K562 (cell line): ENCODE data around the gene TCF12. TPM values are rescaled to one million over a fixed set of nuclear protein-coding genes. Genes with fewer than 3 reads are reported as not detected.
A peak's percentile ranks its signal among the peaks of the same experiment; 100 is the strongest.

Experiments used
- ATAC-seq: fragments of 200-7000 bp; cut with Tn5 transposase; 3 replicates; pipeline ENCODE4 v1.9.1; 2020; ENCODE audit warnings: moderate library complexity
- BruUV-seq: library from RNA; stranded (reverse); fragments of 400-500 nt; replicated peaks from 2 replicates; lab custom pipeline; 2021; lab: Mats Ljungman, UMichigan
- CTCF ChIA-PET: fragments of 300-600 bp; formaldehyde crosslinking; extraction: SDS; loops from one replicate; lab custom pipeline; 2021; ENCODE audit warnings: low intra/inter-chr PET ratio; lab: Yijun Ruan, JAX
- POLR2A ChIA-PET: fragments of 300-600, 350-650 bp; sonication (Branson Sonifier 250); formaldehyde crosslinking; extraction: SDS; loops from one replicate; lab custom pipeline; 2021; ENCODE audit warnings: antibody characterized with exemption, inconsistent platforms; lab: Yijun Ruan, JAX
- DNase-seq, 4 experiments: peaks; one replicate each; pipeline versions ENCODE4 v3.0.0 to v3.0.0-alpha.2; 2011 to 2018; ENCODE audit warnings: low spot score in 3 of 4, mixed read lengths in 3 of 4; ENCODE audit errors: extremely low read depth in 1 of 4
- FAIRE-seq: peaks from 2 replicates; lab custom pipeline; 2011; peaks lifted over from hg19 to GRCh38; lab: Jason Lieb, UNC
- H2AFZ ChIP-seq: 2 replicates; pipeline ENCODE4 v1.6.0; 2011; ENCODE audit warnings: low read depth, low read length, control low read depth, inconsistent platforms
- H3K27ac ChIP-seq: fragments of 200-600 bp; 3 replicates; pipeline ENCODE4 v1.8.0; 2011; ENCODE audit warnings: low read depth, mild to moderate bottlenecking, control low read depth, inconsistent platforms, low read length, moderate library complexity, mixed read lengths; ENCODE audit errors: extremely low read depth
- H3K27me3 ChIP-seq, 2 experiments: fragments of 300-600 bp in 1 of 2; 2 replicates in 1 of 2; 3 replicates in 1 of 2; pipeline versions ENCODE4 v1.6.0 to v1.8.0; 2011; ENCODE audit warnings: inconsistent platforms in 2 of 2, low read length in 2 of 2, mild to moderate bottlenecking in 1 of 2, mixed read lengths in 1 of 2, moderate library complexity in 1 of 2; ENCODE audit not compliant: control insufficient read depth in 2 of 2, insufficient read depth in 2 of 2
- H3K36me3 ChIP-seq: fragments of 300-600 bp; 3 replicates; pipeline ENCODE4 v1.8.0; 2011; ENCODE audit warnings: mild to moderate bottlenecking, low read length, inconsistent platforms; ENCODE audit not compliant: control insufficient read depth, insufficient read depth
- H3K4me1 ChIP-seq, 2 experiments: fragments of 200-600 bp in 1 of 2; replicated peaks in 1 of 2; 2 replicates in 1 of 2; 3 replicates in 1 of 2; pipeline versions ENCODE4 v1.5.1 to v1.8.0; 2011; ENCODE audit warnings: inconsistent platforms in 2 of 2, low read length in 2 of 2, mild to moderate bottlenecking in 1 of 2, mixed read lengths in 1 of 2, moderate library complexity in 1 of 2; ENCODE audit not compliant: control insufficient read depth in 2 of 2, insufficient read depth in 2 of 2
- H3K4me2 ChIP-seq: 2 replicates; pipeline ENCODE4 v1.6.1; 2011; ENCODE audit warnings: low read length, control low read depth, inconsistent platforms, mixed read lengths; ENCODE audit not compliant: insufficient read depth
- H3K4me3 ChIP-seq: fragments of 200-600 bp; sonication (generic), shearing (Covaris generic); 2 replicates; pipeline ENCODE4 v1.5.1; 2016; ENCODE audit warnings: control low read depth, inconsistent platforms
- H3K79me2 ChIP-seq: fragments of 200-600 bp; 3 replicates; pipeline ENCODE4 v1.8.0; 2011; ENCODE audit warnings: low read length, inconsistent platforms; ENCODE audit not compliant: control insufficient read depth, insufficient read depth
- H3K9ac ChIP-seq, 2 experiments: 2 replicates each; pipeline versions ENCODE4 v1.6.0 to v1.6.1; 2011; ENCODE audit warnings: low read depth in 2 of 2, low read length in 2 of 2, control low read depth in 1 of 2, inconsistent platforms in 1 of 2, mild to moderate bottlenecking in 1 of 2, mixed read lengths in 1 of 2; ENCODE audit not compliant: insufficient read depth in 1 of 2
- H3K9me1 ChIP-seq: one replicate; pipeline ENCODE4 v1.6.0; 2011; ENCODE audit warnings: inconsistent platforms, mild to moderate bottlenecking, low read length, moderate library complexity; ENCODE audit not compliant: control insufficient read depth, insufficient read depth
- H3K9me3 ChIP-seq: replicated peaks from 2 replicates; pipeline ENCODE4 v1.5.1; 2011; ENCODE audit warnings: low read depth, low read length, inconsistent platforms; ENCODE audit not compliant: control insufficient read depth, insufficient read depth
- H4K20me1 ChIP-seq: replicated peaks from 2 replicates; pipeline ENCODE4 v1.6.1; 2011; ENCODE audit warnings: low read length, inconsistent platforms, mixed read lengths; ENCODE audit not compliant: control insufficient read depth, insufficient read depth
- ASH1L ChIP-seq: fragments of 450-650 bp; IDR thresholded peaks from 2 replicates; pipeline ENCODE4 v1.6.1; 2018; ENCODE audit warnings: borderline replicate concordance, mild to moderate bottlenecking, low read depth; ENCODE audit not compliant: partially characterized antibody
- CEBPG ChIP-seq, 3 experiments: fragments of 200-800 bp in 1 of 3; sonication (Bioruptor generic) in 1 of 3; sonication (generic) in 1 of 3; formaldehyde crosslinking in 1 of 3; IDR thresholded peaks in 2 of 3; conservative IDR thresholded peaks in 1 of 3; 2 replicates each; pipeline versions ENCODE4 v1.6.1 to v1.8.0; 2016 to 2022; ENCODE audit warnings: missing compliant biosample characterization in 2 of 3, missing genetic modification characterization in 2 of 3, mild to moderate bottlenecking in 1 of 3, missing genetic modification reagents in 1 of 3
- CHD4 ChIP-seq: fragments of 200-600 bp; sonication (generic); IDR thresholded peaks from 3 replicates; pipeline ENCODE4 v1.6.1; 2012; ENCODE audit warnings: low read depth, mild to moderate bottlenecking, mixed read lengths, low read length, inconsistent platforms; ENCODE audit not compliant: insufficient read depth, insufficient replicate concordance, poor library complexity, severe bottlenecking
- ELF1 ChIP-seq: fragments of 200-800 bp; sonication (Bioruptor generic); IDR thresholded peaks from 2 replicates; pipeline ENCODE4 v1.6.1; 2016; ENCODE audit warnings: missing genetic modification characterization, missing compliant biosample characterization
- ELF4 ChIP-seq: fragments of 450-650 bp; formaldehyde crosslinking; IDR thresholded peaks from 2 replicates; pipeline ENCODE4 v1.4.0; 2022; ENCODE audit warnings: missing genetic modification characterization
- EP400 ChIP-seq: fragments of 450-650 bp; IDR thresholded peaks from 2 replicates; pipeline ENCODE4 v1.6.1; 2017; ENCODE audit warnings: antibody characterized with exemption, mild to moderate bottlenecking, moderate library complexity
- L3MBTL2 ChIP-seq: fragments of 450-650 bp; IDR thresholded peaks from 2 replicates; pipeline ENCODE4 v1.6.1; 2016; ENCODE audit warnings: mild to moderate bottlenecking, moderate library complexity
- NCOA6 ChIP-seq: fragments of 450-650 bp; IDR thresholded peaks from 2 replicates; pipeline ENCODE4 v1.6.1; 2017; ENCODE audit warnings: mild to moderate bottlenecking
- NCOR1 ChIP-seq: fragments of 450-650 bp; IDR thresholded peaks from 2 replicates; pipeline ENCODE4 v1.6.1; 2016; ENCODE audit warnings: mild to moderate bottlenecking, moderate library complexity
- PBX2 ChIP-seq, 2 experiments: IDR thresholded peaks in 1 of 2; conservative IDR thresholded peaks in 1 of 2; 2 replicates each; pipeline ENCODE4 v1.6.1; 2016; ENCODE audit warnings: low read depth in 2 of 2, mild to moderate bottlenecking in 1 of 2, missing compliant biosample characterization in 1 of 2, missing genetic modification characterization in 1 of 2, moderate library complexity in 1 of 2
- PKNOX1 ChIP-seq: fragments of 450-650 bp; IDR thresholded peaks from 2 replicates; pipeline ENCODE4 v1.6.1; 2016
- SLC30A9 ChIP-seq: fragments of 250-450 bp; sonication (Bioruptor Pico); IDR thresholded peaks from 2 replicates; pipeline ENCODE4 v1.8.0; 2022; ENCODE audit warnings: mild to moderate bottlenecking, moderate library complexity
- ZBED1 ChIP-seq: IDR thresholded peaks from 2 replicates; pipeline ENCODE4 v1.6.1; 2014
- ZNF239 ChIP-seq: fragments of 250-450 bp; sonication (Bioruptor Pico); IDR thresholded peaks from 2 replicates; pipeline ENCODE4 v1.4.0; 2020; ENCODE audit warnings: mild to moderate bottlenecking
- ZNF551 ChIP-seq: fragments of 250-450 bp; sonication (Bioruptor Pico); IDR thresholded peaks from 2 replicates; pipeline ENCODE4 v1.5.0; 2021; ENCODE audit warnings: mild to moderate bottlenecking, moderate library complexity
- ZNF586 ChIP-seq: fragments of 450-650 bp; formaldehyde crosslinking; conservative IDR thresholded peaks from 2 replicates; pipeline ENCODE4 v1.4.0; 2020; ENCODE audit warnings: mild to moderate bottlenecking, moderate library complexity
- ZNF778 ChIP-seq: fragments of 450-650 bp; formaldehyde crosslinking; IDR thresholded peaks from 2 replicates; pipeline ENCODE4 v1.4.0; 2020; ENCODE audit warnings: mild to moderate bottlenecking, moderate library complexity
- WGBS: fragments of 100-300 bp; shearing (Covaris generic); methylation state at CpG from one replicate; pipeline ENCODE4 v1.1.6; 2016; ENCODE audit warnings: low coverage, mixed read lengths; ENCODE audit not compliant: insufficient coverage; ENCODE audit errors: missing lambda C conversion rate; 5-methylcytosine and 5-hydroxymethylcytosine counted together
- in situ Hi-C: fragments of 300-500 bp; cut with MboI; formaldehyde crosslinking; loops from 4 replicates; pipeline ENCODE4 v1.15.0; 2018; ENCODE audit warnings: inconsistent platforms, mixed read lengths
- intact Hi-C: fragments of 100-400 bp; cut with micrococcal nuclease; formaldehyde crosslinking; loops from 2 replicates; pipeline ENCODE4 v1.14.2; 2022
- polyA plus RNA-seq, 8 experiments: library from polyadenylated mRNA; depleted of rRNA in 4 of 8; stranded (reverse) in 5 of 8; unstranded in 3 of 8; fragments of >200 nt; fragmentation: Nextera tagmentation in 2 of 8; fragmentation: Illumina TruSeq in 1 of 8; extraction: Ambion mirVana in 2 of 8; extraction: Trizol in 1 of 8; gene quantifications; 2 replicates each; pipeline versions ENCODE4 v1.2.1 to v1.2.3, GENCODE V29; 2011 to 2014; ENCODE audit warnings: inconsistent platforms in 1 of 8, missing spikeins in 1 of 8
- total RNA-seq, 7 experiments: library from RNA; depleted of rRNA in 6 of 7; stranded (reverse); fragments of >200 nt in 6 of 7; fragmentation: Illumina TruSeq in 2 of 7; extraction: Trizol in 2 of 7; gene quantifications; 2 replicates each; pipeline versions ENCODE4 v1.2.1 to v1.2.3, GENCODE V29; 2011 to 2021; ENCODE audit warnings: low replicate concordance in 1 of 7

The TCF12 gene
- total and polyA plus RNA-seq, 9 of the 15 experiments (the other 6 are each of a cell fraction or from before 2014, with no cell fraction given), result 10.5 to 132 (median 52.9) TPM

- TF ChIP-seq PKNOX1 (peak; percentile 91), ZNF551 (CRISPR knock-in tag) (no peak), PBX2 (CRISPR knock-in tag; IDR thresholded peaks at IDR 0.05; ENCODE audit: low read depth) (no peak), PBX2 (tag; conservative IDR thresholded peaks at IDR 0.05; ENCODE audit: low read depth) (peak; percentile 54; the same call in 1 of the 2 replicates), ELF1 (peak; percentile 47), NCOR1 (peak; percentile 30; the same call in 1 of the 2 replicates)
- TF ChIP-seq, all 486 proteins: peak for 34
Observed at GRCh38 chr15:56934269-56934668, 15.8 kb downstream of the TCF12 start (continued).

GRCh38 chr15:56936929-56937328, 18.5 kb downstream of the TCF12 start:
- peaks cover 7% of the 10 kb centered on the region for H4K20me1 ChIP-seq
- no peaks in the 10 kb centered on the region for H3K9me1 ChIP-seq
- CTCF ChIA-PET, result no interaction called here
- DNase-seq (no peak), ATAC-seq (no peak), FAIRE-seq (no peak)
- POLR2A ChIA-PET, result interaction anchor here (0.6 to 0.7 kb wide), 2 partner anchors 10 to 168 kb away, joined by 3 to 4 read pairs; no protein-coding TSS in a partner anchor
- peaks cover 0 to 5% of the 10 kb centered on the region in 2 experiments; a peak in 2 of 5 replicates for H3K4me1 ChIP-seq
- peaks cover 92% of the 10 kb centered on the region for H3K79me2 ChIP-seq
- no peak overlapping the region for H3K9ac ChIP-seq
- no peak overlapping the region for H3K4me3 ChIP-seq
- H3K36me3 ChIP-seq, result peaks cover 15% of the 10 kb centered on the region; the same call in 1 of the 3 replicates
- intact Hi-C loops, result no loop called here
- H3K9me3 ChIP-seq, result no peaks in the 10 kb centered on the region
- in situ Hi-C loops, result no loop called here
- H3K27me3 ChIP-seq, result no peaks in the 10 kb centered on the region
- TF ChIP-seq EP400, result no peak
- no peak for TF ChIP-seq ELF4 (CRISPR knock-in tag)
- no peak for TF ChIP-seq ZNF239 (CRISPR knock-in tag)
- TF ChIP-seq L3MBTL2, result no peak
- TF ChIP-seq NCOA6, result no peak
- no peak for TF ChIP-seq ZNF586 (CRISPR knock-in tag)
- no peak for TF ChIP-seq ZNF778 (CRISPR knock-in tag)
- no peak for TF ChIP-seq ASH1L
- TF ChIP-seq CHD4, result no peak
- TF ChIP-seq CEBPG (CRISPR knock-in tag; IDR thresholded peaks at IDR 0.05), result no peak
- no peak for TF ChIP-seq CEBPG (tag; conservative IDR thresholded peaks at IDR 0.05 in 1 of 2, IDR thresholded peaks at IDR 0.05 in 1 of 2)
- TF ChIP-seq ZBED1, result no peak
- TF ChIP-seq SLC30A9, result no peak
- 71% methylated on average over 5 of the region's 5 CpGs for WGBS
- no peak overlapping the region for H3K4me2 ChIP-seq
- H3K27ac ChIP-seq, result no peak overlapping the region
- H2AFZ ChIP-seq, result no peak overlapping the region
- BruUV-seq, result no TSS peak
